Stimulated activated CD4-positive, alpha-beta T cell treated with anti-CD3 and anti-CD28 coated beads, Interleukin-4, amount 100 ng/mL, for 4 hours (primary cell): ENCODE data around the gene FOXD4L6.
"Not testable (repeated sequence)": the region's sequence is repeated elsewhere in the genome, so short reads cannot be mapped to it uniquely, and the experiment has no call there.

Source experiments
- DNase-seq, 2 experiments: peaks; one replicate each; pipeline ENCODE4 v3.0.0-alpha.2; 2020

The FOXD4L6 gene

GRCh38 chr9:41098759-41099158, 29.7 kb downstream of the FOXD4L6 start:
- DNase-seq: not testable (repeated sequence)

- DNase-seq: not testable (repeated sequence)
Measured at GRCh38 chr9:41095060-41095459, 33.4 kb downstream of the FOXD4L6 start.

GRCh38 chr9:41094010-41094773, 34.3 kb downstream of the FOXD4L6 start:
- not testable (repeated sequence) for DNase-seq

- DNase-seq: not testable (repeated sequence)
Measured at GRCh38 chr9:41090922-41091321, 37.6 kb downstream of the FOXD4L6 start.

- DNase-seq: not testable (repeated sequence)
Measured at GRCh38 chr9:41090386-41090785, 38.1 kb downstream of the FOXD4L6 start.

- DNase-seq: not testable (repeated sequence)
Measured at GRCh38 chr9:41088450-41089059, 39.9 kb downstream of the FOXD4L6 start.

DNA sequence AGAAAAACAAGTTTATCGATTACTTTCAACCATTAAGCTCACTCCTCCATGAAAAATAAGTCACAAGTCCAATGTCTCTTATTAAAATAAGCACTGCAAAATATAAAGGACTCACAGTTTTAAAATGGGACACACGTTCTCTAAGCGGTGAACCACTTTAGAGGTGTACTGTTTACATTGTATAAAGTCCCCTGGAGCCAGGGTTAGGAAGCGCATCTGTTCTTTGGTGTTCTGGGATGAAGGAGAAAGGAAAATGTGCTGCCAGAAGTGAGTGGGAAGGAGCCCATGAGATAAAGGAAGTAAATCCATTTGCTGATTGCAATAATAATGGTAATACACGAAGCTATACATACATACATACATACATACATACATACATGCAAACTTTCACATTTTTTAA, 40.6 kb downstream of the FOXD4L6 start:
- DNase-seq: not testable (repeated sequence)

DNA sequence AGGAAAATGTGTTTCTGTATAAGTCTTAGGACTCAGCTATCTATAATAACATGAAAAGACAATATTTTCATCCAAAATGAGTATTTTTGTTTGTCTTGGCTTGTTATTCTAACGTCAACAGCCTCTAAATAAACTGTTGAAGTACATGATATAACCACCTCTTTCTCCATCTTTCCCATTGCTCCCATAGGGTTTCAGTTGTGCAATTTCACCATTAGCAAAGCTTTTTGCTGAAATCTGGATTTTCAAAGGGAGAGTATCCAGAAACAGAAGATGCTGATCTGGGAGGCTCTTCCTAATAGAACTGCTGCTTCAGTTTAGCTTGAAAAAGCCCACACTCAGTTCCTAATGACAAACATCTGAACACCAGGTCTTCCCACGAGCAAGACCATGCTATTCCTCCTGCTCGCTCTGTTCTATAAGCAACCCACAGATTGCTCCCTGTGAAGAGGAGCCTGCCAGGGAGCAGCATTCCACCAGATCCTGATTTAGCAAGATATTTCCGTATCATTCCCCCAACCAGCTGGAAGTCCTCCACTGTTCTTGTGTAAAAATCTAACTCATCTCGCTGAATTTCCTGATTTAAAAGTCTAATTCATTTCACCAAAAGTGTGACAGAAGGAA, 41.2 kb downstream of the FOXD4L6 start:
- DNase-seq: not testable (repeated sequence)

DNA sequence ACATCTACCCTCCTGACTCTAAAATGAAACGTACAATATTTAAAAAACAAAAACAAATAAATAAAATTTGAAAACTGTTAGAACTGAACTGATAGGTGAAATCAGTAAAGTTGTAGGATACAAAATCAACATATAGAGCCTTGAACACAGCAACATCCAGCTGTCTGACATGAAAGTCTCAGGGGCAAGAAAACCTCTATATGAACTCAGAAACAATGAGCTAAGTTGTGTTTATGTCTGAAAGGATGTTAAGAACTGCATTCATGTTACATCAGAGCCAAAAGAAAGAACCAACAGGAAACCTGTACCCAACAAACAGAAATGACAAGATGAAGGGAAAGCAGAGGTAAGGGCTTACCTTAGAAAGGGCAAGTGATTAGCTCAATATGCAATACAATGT, 41.8 kb downstream of the FOXD4L6 start:
- DNase-seq: not testable (repeated sequence)

- not testable (repeated sequence) for DNase-seq
Measured at GRCh38 chr9:41086215-41086614, 42.3 kb downstream of the FOXD4L6 start.

DNA sequence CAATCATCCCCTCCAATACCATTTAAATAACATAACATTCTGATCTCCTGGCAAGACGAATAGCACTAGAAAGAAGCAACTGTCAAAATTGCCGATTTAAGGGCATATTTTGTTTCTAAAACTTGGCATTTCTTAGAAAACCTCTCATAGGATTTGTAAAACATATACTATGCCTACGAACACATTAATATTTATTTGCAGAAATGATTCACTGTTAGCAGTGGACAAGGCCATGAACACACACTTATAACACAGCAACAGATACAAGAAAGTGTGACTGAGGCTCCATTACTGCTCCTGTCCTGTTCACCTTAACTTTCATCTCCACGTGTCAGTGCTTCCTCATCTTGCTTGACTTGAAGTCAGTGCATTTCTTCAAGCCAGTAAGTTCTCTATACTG, 46.1 kb downstream of the FOXD4L6 start:
- not testable (repeated sequence) for DNase-seq

DNA sequence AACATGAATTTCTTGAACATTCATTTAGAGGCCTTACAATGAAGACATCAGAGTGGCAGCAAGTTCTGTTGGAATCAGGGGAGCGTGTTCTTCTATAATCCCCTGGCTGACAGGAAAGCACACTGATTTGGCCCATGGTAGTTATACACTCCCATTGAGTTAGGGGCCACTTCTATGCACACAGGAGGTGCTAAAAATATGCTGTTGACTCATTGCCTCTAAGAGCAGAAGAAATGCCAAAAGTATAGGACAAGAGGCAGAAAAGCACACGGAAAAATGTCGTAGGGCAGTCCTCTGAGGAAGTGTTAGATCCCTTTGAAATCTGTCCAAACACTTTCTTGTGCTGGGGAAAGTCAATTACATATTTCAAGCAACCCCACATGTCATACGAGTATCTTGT, 49.0 kb downstream of the FOXD4L6 start:
- not testable (repeated sequence) for DNase-seq

GRCh38 chr9:41077586-41077985, 50.9 kb downstream of the FOXD4L6 start:
- not testable (repeated sequence) for DNase-seq
